Measurements from ENCODE around the gene CUX1. TPM values are rescaled to one million over a fixed set of nuclear protein-coding genes. Genes with fewer than 3 reads are reported as not detected.
A peak's percentile ranks its signal among the peaks of the same experiment; 100 is the strongest.
"Not testable (repeated sequence)": the region's sequence is repeated elsewhere in the genome, so short reads cannot be mapped to it uniquely, and the experiment has no call there.

Gene CUX1
- total and polyA plus RNA-seq, 2 donors (not counting 1 experiment from before 2014, with no cell fraction given), result 10.8 to 86.5 TPM

GRCh38 chr7:102140952-102141370 is 323.5 kb downstream of the CUX1 start:
- H3K4me3 Mint-ChIP-seq, result peak overlapping the region; percentile 62
- no peaks in the 10 kb centered on the region for H4K20me1 ChIP-seq (ENCODE audit: control insufficient read depth, insufficient read depth, low read length, poor library complexity, severe bottlenecking)
- no peaks in the 10 kb centered on the region for H3K27me3 Mint-ChIP-seq
- peak overlapping the region; percentile 9 for H3K9ac ChIP-seq (ENCODE audit: low read length)
- H3K4me3 ChIP-seq (ENCODE audit: control extremely low read depth in 1 of 5, extremely low read depth in 1 of 5, insufficient read depth in 1 of 5, low read depth in 2 of 5, low read length in 4 of 5), result peak overlapping the region in 2 of 5 experiments; percentile 10 to 11
- H3K27me3 ChIP-seq (replicated peaks in 1 of 4; ENCODE audit: control extremely low read depth in 1 of 4, control insufficient read depth in 3 of 4, insufficient read depth in 4 of 4, low read length in 3 of 4), result no peaks in the 10 kb centered on the region
- peaks cover 0 to 1% of the 10 kb centered on the region in 2 experiments for H3K36me3 ChIP-seq (replicated peaks in 1 of 2; ENCODE audit: control extremely low read depth in 1 of 2, control insufficient read depth in 1 of 2, extremely low read depth in 1 of 2, insufficient read depth in 2 of 2, low read length in 1 of 2)
- H3K4me1 ChIP-seq (ENCODE audit: control insufficient read depth in 2 of 2, insufficient read depth in 2 of 2, low read length in 2 of 2), result peaks cover 11 to 16% of the 10 kb centered on the region in 2 donors
- peak overlapping the region in 1 of 2 donors; percentile 0 for H3K27ac ChIP-seq (ENCODE audit: low read length in 2 of 2)
- H3K9me3 Mint-ChIP-seq (ENCODE audit: insufficient read depth), result no peaks in the 10 kb centered on the region
- TF ChIP-seq, protein P1, sequence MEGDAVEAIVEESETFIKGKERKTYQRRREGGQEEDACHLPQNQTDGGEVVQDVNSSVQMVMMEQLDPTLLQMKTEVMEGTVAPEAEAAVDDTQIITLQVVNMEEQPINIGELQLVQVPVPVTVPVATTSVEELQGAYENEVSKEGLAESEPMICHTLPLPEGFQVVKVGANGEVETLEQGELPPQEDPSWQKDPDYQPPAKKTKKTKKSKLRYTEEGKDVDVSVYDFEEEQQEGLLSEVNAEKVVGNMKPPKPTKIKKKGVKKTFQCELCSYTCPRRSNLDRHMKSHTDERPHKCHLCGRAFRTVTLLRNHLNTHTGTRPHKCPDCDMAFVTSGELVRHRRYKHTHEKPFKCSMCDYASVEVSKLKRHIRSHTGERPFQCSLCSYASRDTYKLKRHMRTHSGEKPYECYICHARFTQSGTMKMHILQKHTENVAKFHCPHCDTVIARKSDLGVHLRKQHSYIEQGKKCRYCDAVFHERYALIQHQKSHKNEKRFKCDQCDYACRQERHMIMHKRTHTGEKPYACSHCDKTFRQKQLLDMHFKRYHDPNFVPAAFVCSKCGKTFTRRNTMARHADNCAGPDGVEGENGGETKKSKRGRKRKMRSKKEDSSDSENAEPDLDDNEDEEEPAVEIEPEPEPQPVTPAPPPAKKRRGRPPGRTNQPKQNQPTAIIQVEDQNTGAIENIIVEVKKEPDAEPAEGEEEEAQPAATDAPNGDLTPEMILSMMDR (IDR thresholded peaks at IDR 0.05), result no peak
- TF ChIP-seq EZH2 (IDR thresholded peaks at IDR 0.05; ENCODE audit: borderline replicate concordance, insufficient read depth, low read depth, low read length, poor library complexity, severe bottlenecking), result no peak
- 1% methylated on average over 11 of the region's 14 CpGs for WGBS (ENCODE audit: insufficient coverage)
- DNase-seq (peak; percentile 74), ATAC-seq (ENCODE audit: low read depth) (peak; percentile 84)
- intact Hi-C loops (cut with micrococcal nuclease), result no loop called here
- peak overlapping the region; percentile 58 for H3K4me2 ChIP-seq (replicated peaks; ENCODE audit: low read depth, low read length, poor library complexity, severe bottlenecking)
- H3K4me1 Mint-ChIP-seq, result peaks cover 8% of the 10 kb centered on the region
- ChIA-PET POLR2A (no interaction called here), CTCF (interaction anchor here (0.7 kb wide), 1 partner anchor 252 kb away, joined by 5 read pairs; no protein-coding TSS in a partner anchor)
- H3K9me3 ChIP-seq (ENCODE audit: control extremely low read depth in 1 of 3, control insufficient read depth in 2 of 3, insufficient read depth in 1 of 3, low read length in 2 of 3), result no peaks in the 10 kb centered on the region
- peak overlapping the region; percentile 0 for H3K27ac Mint-ChIP-seq
- no peaks in the 10 kb centered on the region for H3K79me2 ChIP-seq (ENCODE audit: control insufficient read depth, insufficient read depth, low read length)
- no peak overlapping the region for H2AFZ ChIP-seq (ENCODE audit: insufficient read depth, low read depth, low read length, poor library complexity, severe bottlenecking)

- H3K4me2 ChIP-seq (replicated peaks; ENCODE audit: low read depth, low read length, poor library complexity, severe bottlenecking); H2AFZ ChIP-seq (ENCODE audit: insufficient read depth, low read depth, low read length, poor library complexity, severe bottlenecking); POLR2A ChIA-PET; H3K4me3 Mint-ChIP-seq; H3K27ac ChIP-seq (ENCODE audit: low read length in 2 of 2); H3K79me2 ChIP-seq (ENCODE audit: control insufficient read depth, insufficient read depth, low read length); H4K20me1 ChIP-seq (ENCODE audit: control insufficient read depth, insufficient read depth, low read length, poor library complexity, severe bottlenecking); CTCF ChIA-PET; intact Hi-C loops (cut with micrococcal nuclease); H3K27ac Mint-ChIP-seq; H3K9me3 Mint-ChIP-seq (ENCODE audit: insufficient read depth); H3K9me3 ChIP-seq (ENCODE audit: control extremely low read depth in 1 of 3, control insufficient read depth in 2 of 3, insufficient read depth in 1 of 3, low read length in 2 of 3); H3K4me3 ChIP-seq (ENCODE audit: control extremely low read depth in 1 of 5, extremely low read depth in 1 of 5, insufficient read depth in 1 of 5, low read depth in 2 of 5, low read length in 4 of 5); H3K36me3 ChIP-seq (replicated peaks in 1 of 2; ENCODE audit: control extremely low read depth in 1 of 2, control insufficient read depth in 1 of 2, extremely low read depth in 1 of 2, insufficient read depth in 2 of 2, low read length in 1 of 2); H3K27me3 ChIP-seq (replicated peaks in 1 of 4; ENCODE audit: control extremely low read depth in 1 of 4, control insufficient read depth in 3 of 4, insufficient read depth in 4 of 4, low read length in 3 of 4); H3K27me3 Mint-ChIP-seq; DNase-seq; ATAC-seq (ENCODE audit: low read depth); H3K9ac ChIP-seq (ENCODE audit: low read length): not testable (repeated sequence)
- WGBS (ENCODE audit: insufficient coverage), result 94% methylated on average over 2 of the region's 3 CpGs
- H3K4me1 Mint-ChIP-seq, result peaks cover 13% of the 10 kb centered on the region
- H3K4me1 ChIP-seq (ENCODE audit: control insufficient read depth in 2 of 2, insufficient read depth in 2 of 2, low read length in 2 of 2), result peaks cover 11 to 21% of the 10 kb centered on the region in 2 donors
Measured at GRCh38 chr7:102142433-102142832, 325.0 kb downstream of the CUX1 start.
